ENCODE results near the gene ANKRD52.

The ANKRD52 gene

DNA sequence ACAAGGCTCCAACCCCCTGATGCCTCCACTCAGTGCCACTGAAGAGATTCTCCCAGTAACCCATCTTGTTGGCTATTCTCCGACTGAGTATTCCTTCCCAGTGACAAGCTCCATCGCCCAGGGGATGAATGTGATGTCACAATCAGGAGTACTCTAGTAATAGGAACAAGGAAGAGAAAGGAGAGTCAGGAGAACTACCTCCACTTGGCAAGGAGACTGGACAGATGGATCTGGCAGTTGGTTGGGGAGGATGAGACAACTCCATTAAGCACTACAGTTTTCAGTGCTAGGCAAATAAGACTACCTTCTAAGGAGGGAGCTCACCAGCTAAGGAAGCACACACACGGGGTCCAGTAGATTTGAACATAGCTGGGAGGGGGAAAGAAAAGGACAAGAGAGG, 41.7 kb downstream of the ANKRD52 start:
- Histone ChIP-seq H2BK120ac (ENCODE audit: low read depth, low read length) (no peak overlapping the region), H3K4me1 (ENCODE audit: control insufficient read depth in 2 of 2, insufficient read depth in 1 of 2, low read depth in 1 of 2, low read length in 2 of 2) (no peaks in the 10 kb centered on the region), H2BK15ac (ENCODE audit: low read length) (no peak overlapping the region), H3K9ac (ENCODE audit: low read depth, low read length, poor library complexity) (no peak overlapping the region), H3K4me2 (ENCODE audit: insufficient read depth, low read length, poor library complexity, severe bottlenecking) (no peak overlapping the region), H3K79me1 (ENCODE audit: low read depth, low read length) (peaks cover 10% of the 10 kb centered on the region), H2BK12ac (ENCODE audit: low read length) (no peak overlapping the region), H2BK5ac (ENCODE audit: low read length) (no peak overlapping the region), H3K9me3 (replicated peaks in 1 of 2; ENCODE audit: control insufficient read depth in 2 of 2, insufficient read depth in 1 of 2, low read depth in 1 of 2, low read length in 2 of 2) (no peaks in the 10 kb centered on the region), H4K91ac (ENCODE audit: low read depth, low read length, poor library complexity) (no peak overlapping the region), H3K23ac (ENCODE audit: low read depth, low read length, poor library complexity) (no peak overlapping the region), H4K8ac (ENCODE audit: low read depth, low read length) (no peak overlapping the region), H3K4ac (ENCODE audit: low read length) (no peak overlapping the region), H2AFZ (ENCODE audit: low read length) (no peak overlapping the region), H3K27me3 (ENCODE audit: control insufficient read depth in 3 of 3, insufficient read depth in 3 of 3, low read depth in 1 of 3, low read length in 3 of 3) (no peaks in the 10 kb centered on the region), H2AK5ac (ENCODE audit: low read depth, low read length) (no peak overlapping the region), H3K27ac (replicated peaks; ENCODE audit: low read length) (no peak overlapping the region), H3K36me3 (replicated peaks in 1 of 2; ENCODE audit: control insufficient read depth in 2 of 2, insufficient read depth in 2 of 2, low read length in 2 of 2) (peaks cover 29 to 53% of the 10 kb centered on the region in 2 donors), H3K18ac (ENCODE audit: low read length) (no peak overlapping the region), H3K14ac (ENCODE audit: low read length) (no peak overlapping the region), H3K4me3 (ENCODE audit: low read length in 2 of 2) (no peak overlapping the region)
- no peak for DNase-seq (ENCODE audit: low spot score)
- WGBS, 2 donors (ENCODE audit: extremely low coverage in 2 of 2, insufficient read length in 2 of 2, insufficient replicate concordance in 1 of 2): no CpG with 5 or more reads among the region's 3 CpGs

DNA sequence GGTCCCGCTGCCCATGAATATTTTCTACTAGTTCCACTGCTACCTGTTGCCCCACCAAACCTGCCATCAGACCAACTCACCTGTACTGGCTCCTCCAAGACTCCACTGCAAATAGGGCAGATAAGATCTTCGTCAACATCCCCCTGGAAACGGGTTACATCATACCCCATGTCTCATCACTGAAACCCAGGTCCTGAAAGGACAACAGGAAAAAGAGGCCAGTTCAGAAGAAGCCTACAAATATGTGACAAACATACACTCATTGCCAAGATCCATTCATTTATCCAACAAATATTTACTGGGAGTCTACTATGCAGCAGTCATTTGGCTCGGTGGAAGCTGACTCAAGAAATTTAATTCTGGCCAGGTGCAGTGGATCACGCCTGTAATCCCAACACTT, 44.3 kb downstream of the ANKRD52 start:
- peaks cover 0 to 3% of the 10 kb centered on the region in 2 donors for H3K9me3 ChIP-seq (replicated peaks in 1 of 2; ENCODE audit: control insufficient read depth in 2 of 2, insufficient read depth in 1 of 2, low read depth in 1 of 2, low read length in 2 of 2)
- no peak overlapping the region for H3K4ac ChIP-seq (ENCODE audit: low read length)
- H4K91ac ChIP-seq (ENCODE audit: low read depth, low read length, poor library complexity): no peak overlapping the region
- H3K27me3 ChIP-seq (ENCODE audit: control insufficient read depth in 3 of 3, insufficient read depth in 3 of 3, low read depth in 1 of 3, low read length in 3 of 3): no peaks in the 10 kb centered on the region
- H3K4me1 ChIP-seq (ENCODE audit: control insufficient read depth in 2 of 2, insufficient read depth in 1 of 2, low read depth in 1 of 2, low read length in 2 of 2): no peaks in the 10 kb centered on the region
- H3K9ac ChIP-seq (ENCODE audit: low read depth, low read length, poor library complexity): no peak overlapping the region
- no peak overlapping the region for H3K18ac ChIP-seq (ENCODE audit: low read length)
- DNase-seq (ENCODE audit: low spot score): no peak
- H2BK12ac ChIP-seq (ENCODE audit: low read length): no peak overlapping the region
- peaks cover 4% of the 10 kb centered on the region for H3K79me1 ChIP-seq (ENCODE audit: low read depth, low read length)
- H4K8ac ChIP-seq (ENCODE audit: low read depth, low read length): no peak overlapping the region
- H2BK120ac ChIP-seq (ENCODE audit: low read depth, low read length): no peak overlapping the region
- no peak overlapping the region for H3K27ac ChIP-seq (replicated peaks; ENCODE audit: low read length)
- no peak overlapping the region for H2BK5ac ChIP-seq (ENCODE audit: low read length)
- H3K4me3 ChIP-seq (ENCODE audit: low read length in 2 of 2): no peak overlapping the region
- peaks cover 36 to 73% of the 10 kb centered on the region in 2 donors for H3K36me3 ChIP-seq (replicated peaks in 1 of 2; ENCODE audit: control insufficient read depth in 2 of 2, insufficient read depth in 2 of 2, low read length in 2 of 2)
- WGBS, 2 donors (ENCODE audit: extremely low coverage in 2 of 2, insufficient read length in 2 of 2, insufficient replicate concordance in 1 of 2): no CpG with 5 or more reads among the region's 5 CpGs
- H2AK5ac ChIP-seq (ENCODE audit: low read depth, low read length): no peak overlapping the region
- no peak overlapping the region for H3K14ac ChIP-seq (ENCODE audit: low read length)
- no peak overlapping the region for H3K4me2 ChIP-seq (ENCODE audit: insufficient read depth, low read length, poor library complexity, severe bottlenecking)
- no peak overlapping the region for H2AFZ ChIP-seq (ENCODE audit: low read length)
- no peak overlapping the region for H2BK15ac ChIP-seq (ENCODE audit: low read length)
- no peak overlapping the region for H3K23ac ChIP-seq (ENCODE audit: low read depth, low read length, poor library complexity)

DNA sequence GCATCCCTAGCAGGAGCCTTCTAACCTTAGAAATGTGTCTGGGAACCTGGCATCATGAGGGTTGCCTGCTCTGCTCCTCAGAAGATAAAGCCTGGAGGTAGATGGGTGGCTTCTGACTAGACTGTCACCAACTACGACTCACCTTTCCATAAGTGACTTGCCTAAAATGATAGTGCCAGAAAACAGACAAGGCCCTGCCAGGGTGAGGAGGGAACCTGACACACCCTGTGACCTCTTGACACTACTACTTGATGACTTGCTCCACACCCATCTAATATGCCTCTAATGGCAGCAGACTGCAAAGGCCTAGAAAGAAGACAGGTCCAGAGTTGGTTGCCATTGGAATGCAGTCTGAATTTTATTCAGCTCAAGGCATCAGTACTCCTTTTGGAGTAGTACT, 45.8 kb downstream of the ANKRD52 start:
- no peak overlapping the region for H3K18ac ChIP-seq (ENCODE audit: low read length)

DNA sequence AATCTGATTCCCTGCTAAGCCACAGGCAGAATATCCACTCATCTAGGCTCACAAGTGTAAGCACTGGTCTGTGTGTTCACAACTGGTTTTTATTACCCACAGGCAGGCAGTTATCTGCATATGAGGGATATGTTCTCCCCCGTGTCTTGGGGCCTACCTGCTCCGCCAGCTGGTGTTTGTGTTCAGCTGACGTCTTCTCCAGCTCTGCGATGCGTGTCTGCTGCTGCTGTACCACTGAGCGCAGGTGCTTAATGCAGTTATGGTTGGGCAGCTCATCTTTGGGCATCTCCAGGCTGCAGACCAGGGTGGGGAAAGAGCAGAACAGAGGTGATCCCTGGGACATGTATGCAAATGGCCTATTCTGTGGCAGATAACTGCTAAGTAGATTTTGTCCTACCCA, 50.2 kb downstream of the ANKRD52 start:
- Histone ChIP-seq H3K36me3 (replicated peaks in 1 of 2; ENCODE audit: control insufficient read depth in 2 of 2, insufficient read depth in 2 of 2, low read length in 2 of 2) (peaks cover 41 to 80% of the 10 kb centered on the region in 2 donors), H4K91ac (ENCODE audit: low read depth, low read length, poor library complexity) (no peak overlapping the region)

More for the DNA sequence above, 45.8 kb downstream of the ANKRD52 start:
- Histone ChIP-seq H3K27me3 (ENCODE audit: control insufficient read depth in 3 of 3, insufficient read depth in 3 of 3, low read depth in 1 of 3, low read length in 3 of 3) (no peaks in the 10 kb centered on the region), H3K14ac (ENCODE audit: low read length) (no peak overlapping the region), H2BK120ac (ENCODE audit: low read depth, low read length) (no peak overlapping the region), H3K9me3 (replicated peaks in 1 of 2; ENCODE audit: control insufficient read depth in 2 of 2, insufficient read depth in 1 of 2, low read depth in 1 of 2, low read length in 2 of 2) (peaks cover 0 to 3% of the 10 kb centered on the region in 2 donors), H3K4me1 (ENCODE audit: control insufficient read depth in 2 of 2, insufficient read depth in 1 of 2, low read depth in 1 of 2, low read length in 2 of 2) (no peaks in the 10 kb centered on the region), H3K23ac (ENCODE audit: low read depth, low read length, poor library complexity) (no peak overlapping the region), H3K79me1 (ENCODE audit: low read depth, low read length) (peaks cover under 1% of the 10 kb centered on the region), H3K4me3 (ENCODE audit: low read length in 2 of 2) (no peak overlapping the region), H2AFZ (ENCODE audit: low read length) (no peak overlapping the region), H2AK5ac (ENCODE audit: low read depth, low read length) (no peak overlapping the region), H2BK12ac (ENCODE audit: low read length) (no peak overlapping the region), H3K36me3 (replicated peaks in 1 of 2; ENCODE audit: control insufficient read depth in 2 of 2, insufficient read depth in 2 of 2, low read length in 2 of 2) (peaks cover 42 to 81% of the 10 kb centered on the region in 2 donors), H2BK15ac (ENCODE audit: low read length) (no peak overlapping the region), H4K8ac (ENCODE audit: low read depth, low read length) (no peak overlapping the region), H2BK5ac (ENCODE audit: low read length) (no peak overlapping the region), H3K4ac (ENCODE audit: low read length) (no peak overlapping the region), H3K4me2 (ENCODE audit: insufficient read depth, low read length, poor library complexity, severe bottlenecking) (no peak overlapping the region), H3K27ac (replicated peaks; ENCODE audit: low read length) (no peak overlapping the region), H3K9ac (ENCODE audit: low read depth, low read length, poor library complexity) (no peak overlapping the region), H4K91ac (ENCODE audit: low read depth, low read length, poor library complexity) (no peak overlapping the region)
- no peak for DNase-seq (ENCODE audit: low spot score)
- no CpG with 5 or more reads among the region's 1 CpG for WGBS, 2 donors (ENCODE audit: extremely low coverage in 2 of 2, insufficient read length in 2 of 2, insufficient replicate concordance in 1 of 2)

More for the DNA sequence above, 50.2 kb downstream of the ANKRD52 start:
- peak overlapping the region in 1 of 2 donors; percentile 33 for H3K4me3 ChIP-seq (ENCODE audit: low read length in 2 of 2)
- H3K27ac ChIP-seq (replicated peaks; ENCODE audit: low read length): no peak overlapping the region
- peaks cover 0 to 3% of the 10 kb centered on the region in 2 donors for H3K9me3 ChIP-seq (replicated peaks in 1 of 2; ENCODE audit: control insufficient read depth in 2 of 2, insufficient read depth in 1 of 2, low read depth in 1 of 2, low read length in 2 of 2)
- H3K4me1 ChIP-seq (ENCODE audit: control insufficient read depth in 2 of 2, insufficient read depth in 1 of 2, low read depth in 1 of 2, low read length in 2 of 2): no peaks in the 10 kb centered on the region
- no peak overlapping the region for H2BK120ac ChIP-seq (ENCODE audit: low read depth, low read length)
- no peak overlapping the region for H2BK12ac ChIP-seq (ENCODE audit: low read length)
- no peaks in the 10 kb centered on the region for H3K79me1 ChIP-seq (ENCODE audit: low read depth, low read length)
- no peak for DNase-seq (ENCODE audit: low spot score)
- H3K4ac ChIP-seq (ENCODE audit: low read length): no peak overlapping the region
- no peak overlapping the region for H2AK5ac ChIP-seq (ENCODE audit: low read depth, low read length)
- no peak overlapping the region for H3K18ac ChIP-seq (ENCODE audit: low read length)
- no CpG with 5 or more reads among the region's 6 CpGs for WGBS, 2 donors (ENCODE audit: extremely low coverage in 2 of 2, insufficient read length in 2 of 2, insufficient replicate concordance in 1 of 2)
- H4K8ac ChIP-seq (ENCODE audit: low read depth, low read length): no peak overlapping the region
- H3K4me2 ChIP-seq (ENCODE audit: insufficient read depth, low read length, poor library complexity, severe bottlenecking): no peak overlapping the region
- H3K9ac ChIP-seq (ENCODE audit: low read depth, low read length, poor library complexity): no peak overlapping the region
- no peak overlapping the region for H2BK15ac ChIP-seq (ENCODE audit: low read length)
- H2BK5ac ChIP-seq (ENCODE audit: low read length): no peak overlapping the region
- H3K27me3 ChIP-seq (ENCODE audit: control insufficient read depth in 3 of 3, insufficient read depth in 3 of 3, low read depth in 1 of 3, low read length in 3 of 3): no peaks in the 10 kb centered on the region
- no peak overlapping the region for H2AFZ ChIP-seq (ENCODE audit: low read length)
- H3K14ac ChIP-seq (ENCODE audit: low read length): no peak overlapping the region
- H3K23ac ChIP-seq (ENCODE audit: low read depth, low read length, poor library complexity): no peak overlapping the region

Measured in neuronal stem cell (in vitro differentiated cells).